ENCODE data around the gene CAMTA1. TPM values are rescaled to one million over a fixed set of nuclear protein-coding genes. Genes with fewer than 3 reads are reported as not detected.
A peak's percentile ranks its signal among the peaks of the same experiment; 100 is the strongest.

Gene CAMTA1
- total and polyA plus RNA-seq, 9 of the 15 experiments (the other 6 are each of a cell fraction or from before 2014, with no cell fraction given): 43.9 to 161 (median 65.9) TPM

DNA sequence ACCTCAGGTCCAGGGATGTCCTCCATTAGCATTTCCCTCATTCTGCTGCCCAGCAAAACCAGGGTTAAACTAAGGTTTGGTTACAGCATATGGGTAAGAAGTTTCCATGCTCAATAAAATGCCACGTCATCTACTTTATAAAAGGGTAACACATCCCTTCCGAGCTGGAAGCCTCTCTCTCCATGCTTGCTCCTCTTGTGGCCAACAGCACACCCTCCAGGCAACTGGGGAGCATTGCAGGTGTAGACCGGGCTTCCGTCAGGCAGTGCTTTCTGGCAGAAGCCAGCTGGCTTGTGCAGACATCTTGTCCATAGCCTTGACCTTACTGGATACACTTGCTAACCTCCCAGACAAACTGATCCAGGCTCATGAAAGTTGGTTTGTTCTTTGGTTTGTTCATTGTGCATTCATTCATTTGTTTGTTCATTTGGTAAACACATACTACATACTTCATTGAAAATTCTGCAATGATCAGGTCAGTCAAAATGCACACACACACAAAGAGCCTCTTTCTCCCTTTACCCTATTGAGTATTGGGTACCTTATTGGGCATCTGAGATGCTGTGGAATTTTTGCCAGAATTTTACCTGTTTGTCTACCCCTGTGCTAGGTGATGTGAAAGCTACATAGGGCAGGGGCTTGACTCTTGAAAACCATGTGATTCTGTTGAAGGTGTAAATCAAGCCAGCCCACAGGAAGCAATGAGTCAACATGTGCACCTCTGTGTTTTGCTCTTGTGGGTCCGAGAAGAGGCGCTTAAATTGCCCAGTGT is 422.8 kb downstream of the CAMTA1 start:
- no peak overlapping the region for H3K9ac ChIP-seq (ENCODE audit: insufficient read depth in 1 of 2, low read depth in 2 of 2, low read length in 2 of 2)
- H3K36me3 ChIP-seq (ENCODE audit: control insufficient read depth, insufficient read depth, low read length): no peaks in the 10 kb centered on the region
- no peak overlapping the region for H3K4me2 ChIP-seq (ENCODE audit: insufficient read depth, low read length)
- H3K27ac ChIP-seq (ENCODE audit: extremely low read depth, low read depth, low read length): no peak overlapping the region
- DNase-seq (ENCODE audit: extremely low read depth in 1 of 4, low spot score in 3 of 4): peak; percentile 66 to 75 (median 70)
- peak; percentile 79 for FAIRE-seq
- H3K4me3 ChIP-seq: no peak overlapping the region
- 2% methylated on average over 6 of the region's 6 CpGs for whole genome bisulfite sequencing (ENCODE audit: insufficient coverage, low coverage, missing lambda C conversion rate)
- intact Hi-C loops (cut with micrococcal nuclease): loop anchor here (1.0 to 2.0 kb wide), 2 partner anchors 165 to 488 kb away; no protein-coding TSS in a partner anchor
- H3K27me3 ChIP-seq (ENCODE audit: control insufficient read depth in 2 of 2, insufficient read depth in 2 of 2, low read length in 2 of 2): no peaks in the 10 kb centered on the region; a peak in 1 of 5 replicates
- H3K79me2 ChIP-seq (ENCODE audit: control insufficient read depth, insufficient read depth, low read length): no peaks in the 10 kb centered on the region
- no peaks in the 10 kb centered on the region for H3K4me1 ChIP-seq (replicated peaks in 1 of 2; ENCODE audit: control insufficient read depth in 2 of 2, insufficient read depth in 2 of 2, low read length in 2 of 2)
- ChIA-PET CTCF (ENCODE audit: low intra/inter-chr PET ratio) (interaction anchor here (0.6 kb wide), 1 partner anchor 166 kb away, joined by 3 read pairs; no protein-coding TSS in a partner anchor), POLR2A (interaction anchor here (0.5 to 1.3 kb wide), 4 partner anchors 10 to 284 kb away, joined by 3 to 6 read pairs (median 4); no protein-coding TSS in a partner anchor)
- no TSS peak for BruUV-seq (replicated peaks)
- peak; percentile 98 for ATAC-seq
- in situ Hi-C loops (cut with MboI): loop anchor here (25.0 kb wide), 2 partner anchors 721 to 946 kb away; partner anchors contain the start of genes GPR153 and PLEKHG5
- H4K20me1 ChIP-seq (replicated peaks; ENCODE audit: control insufficient read depth, insufficient read depth, low read length): peaks cover 5% of the 10 kb centered on the region; the same call in 1 of the 2 replicates
- H3K9me3 ChIP-seq (replicated peaks; ENCODE audit: control insufficient read depth, insufficient read depth, low read depth, low read length): no peaks in the 10 kb centered on the region
- no peak overlapping the region for H2AFZ ChIP-seq (ENCODE audit: low read depth, low read length)
- no peaks in the 10 kb centered on the region for H3K9me1 ChIP-seq (ENCODE audit: control insufficient read depth, insufficient read depth, low read length)
- peak; percentile 73 for TF ChIP-seq MAFF (IDR thresholded peaks at IDR 0.05; ENCODE audit: low read length)
- 0 out of 4 replicates have a peak, but pooled peaks of 1 of the 2 experiments have one; percentile 7 for TF ChIP-seq RCOR1 (IDR thresholded peaks at IDR 0.05; ENCODE audit: borderline replicate concordance in 1 of 2, low read depth in 2 of 2, low read length in 2 of 2)
- peak; percentile 94 for TF ChIP-seq ZNF316 (IDR thresholded peaks at IDR 0.05)
- no peak for TF ChIP-seq CBX8 (IDR thresholded peaks at IDR 0.05; ENCODE audit: borderline replicate concordance, extremely low read depth, low read depth, low read length, poor library complexity, severe bottlenecking)
- TF ChIP-seq NFE2L1 (tag; IDR thresholded peaks at IDR 0.05; ENCODE audit: borderline replicate concordance, low read depth): peak; percentile 59; the same call in 1 of the 2 replicates
- peak in 1 of 3 experiments; percentile 35 for TF ChIP-seq YY1 (IDR thresholded peaks at IDR 0.05; ENCODE audit: borderline replicate concordance in 1 of 3, control insufficient read depth in 1 of 3, extremely low read depth in 1 of 3, insufficient read depth in 3 of 3, insufficient read length in 1 of 3, insufficient replicate concordance in 2 of 3, low read depth in 1 of 3, low read length in 2 of 3)
- TF ChIP-seq ERF (CRISPR knock-in tag; IDR thresholded peaks at IDR 0.05): no peak
- TF ChIP-seq ATF1 (CRISPR knock-in tag; IDR thresholded peaks at IDR 0.05): no peak
- TF ChIP-seq ATF1 (tag; IDR thresholded peaks at IDR 0.05): 0 out of 2 replicates have a peak, but pooled peaks have one; percentile 27
- no peak for TF ChIP-seq MYC (IDR thresholded peaks at IDR 0.05; ENCODE audit: low read depth, low read length)
- no peak for TF ChIP-seq MYC (CRISPR knock-in tag; IDR thresholded peaks at IDR 0.05; ENCODE audit: borderline replicate concordance, low read depth)
- TF ChIP-seq ELF4 (CRISPR knock-in tag; IDR thresholded peaks at IDR 0.05): no peak
- TF ChIP-seq PTRF (tag; IDR thresholded peaks at IDR 0.05): no peak
- TF ChIP-seq, protein P1, sequence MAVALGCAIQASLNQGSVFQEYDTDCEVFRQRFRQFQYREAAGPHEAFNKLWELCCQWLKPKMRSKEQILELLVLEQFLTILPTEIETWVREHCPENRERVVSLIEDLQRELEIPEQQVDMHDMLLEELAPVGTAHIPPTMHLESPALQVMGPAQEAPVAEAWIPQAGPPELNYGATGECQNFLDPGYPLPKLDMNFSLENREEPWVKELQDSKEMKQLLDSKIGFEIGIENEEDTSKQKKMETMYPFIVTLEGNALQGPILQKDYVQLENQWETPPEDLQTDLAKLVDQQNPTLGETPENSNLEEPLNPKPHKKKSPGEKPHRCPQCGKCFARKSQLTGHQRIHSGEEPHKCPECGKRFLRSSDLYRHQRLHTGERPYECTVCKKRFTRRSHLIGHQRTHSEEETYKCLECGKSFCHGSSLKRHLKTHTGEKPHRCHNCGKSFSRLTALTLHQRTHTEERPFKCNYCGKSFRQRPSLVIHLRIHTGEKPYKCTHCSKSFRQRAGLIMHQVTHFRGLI (CRISPR knock-in tag; IDR thresholded peaks at IDR 0.05): no peak
- TF ChIP-seq RAD21 (CRISPR knock-in tag; conservative IDR thresholded peaks at IDR 0.05 in 1 of 2, IDR thresholded peaks at IDR 0.05 in 1 of 2): peak; percentile 33 to 80; a peak in 3 of 4 replicates
- TF ChIP-seq SMC3 (conservative IDR thresholded peaks at IDR 0.05; ENCODE audit: insufficient read depth, low read depth, low read length): peak; percentile 54
- peak; percentile 57; the same call in 1 of the 2 replicates for TF ChIP-seq STAG1 (CRISPR knock-in tag; IDR thresholded peaks at IDR 0.05; ENCODE audit: borderline replicate concordance)
- peak; percentile 30; the same call in 1 of the 2 replicates for TF ChIP-seq ZKSCAN1 (IDR thresholded peaks at IDR 0.05; ENCODE audit: low read depth, low read length)
- peak; percentile 90 for TF ChIP-seq C11orf30 (IDR thresholded peaks at IDR 0.05; ENCODE audit: low read depth)
- peak; percentile 63 for TF ChIP-seq NFE2 (IDR thresholded peaks at IDR 0.05; ENCODE audit: low read depth)
